Fibroblast of upper back skin (primary cell): Measurements from ENCODE around the gene TFE3.
"Not testable (repeated sequence)": the region's sequence is repeated elsewhere in the genome, so short reads cannot be mapped to it uniquely, and the experiment has no call there.

Source experiments
- DNase-seq: peaks from one replicate; pipeline ENCODE4 v3.0.0-alpha.2; 2013

TFE3 gene

GRCh38 chrX:49000636-49001035, 42.5 kb downstream of the TFE3 start:
- DNase-seq = no peak

GRCh38 chrX:48999030-48999429, 44.1 kb downstream of the TFE3 start:
- no peak for DNase-seq

- DNase-seq = no peak
Observed at GRCh38 chrX:48998391-48998790, 44.8 kb downstream of the TFE3 start.

GRCh38 chrX:48997865-48998264, 45.3 kb downstream of the TFE3 start:
- no peak for DNase-seq

GRCh38 chrX:48997455-48997854, 45.7 kb downstream of the TFE3 start:
- no peak for DNase-seq

- DNase-seq = no peak
Observed at GRCh38 chrX:48996969-48997368, 46.2 kb downstream of the TFE3 start.

GRCh38 chrX:48992341-48992740, 50.8 kb downstream of the TFE3 start:
- DNase-seq = no peak

- DNase-seq = no peak
Observed at GRCh38 chrX:48989483-48989882, 53.7 kb downstream of the TFE3 start.

GRCh38 chrX:48983896-48984295, 59.3 kb downstream of the TFE3 start:
- no peak for DNase-seq

- DNase-seq = no peak
Observed at GRCh38 chrX:48983081-48983480, 60.1 kb downstream of the TFE3 start.

- DNase-seq = no peak
Observed at GRCh38 chrX:48981178-48981577, 62.0 kb downstream of the TFE3 start.

- not testable (repeated sequence) for DNase-seq
Observed at GRCh38 chrX:48980341-48980740, 62.8 kb downstream of the TFE3 start.
